H1 (cell line): ENCODE data around the gene SEPTIN5. TPM values are rescaled to one million over a fixed set of nuclear protein-coding genes. Genes with fewer than 3 reads are reported as not detected.

Experiments used
- CTCF ChIA-PET: fragments of 300-600 bp; sonication (Branson Sonifier 250); formaldehyde crosslinking; loops from one replicate; lab custom pipeline; 2021; ENCODE audit not compliant: partially characterized antibody; lab: Charles Lee
- POLR2A ChIA-PET: fragments of 300-600 bp; sonication (Branson Sonifier 250); formaldehyde crosslinking; loops from one replicate; lab custom pipeline; 2021; ENCODE audit warnings: inconsistent platforms; ENCODE audit not compliant: partially characterized antibody; lab: Charles Lee
- DNase-seq, 2 experiments: peaks; one replicate each; pipeline versions ENCODE4 v3.0.0 to v3.0.0-alpha.2; 2010 to 2022; ENCODE audit warnings: low spot score in 2 of 2, low read depth in 1 of 2, mixed read lengths in 1 of 2
- FAIRE-seq: peaks from 2 replicates; lab custom pipeline; 2011; peaks lifted over from hg19 to GRCh38; lab: Jason Lieb, UNC
- H2AFZ ChIP-seq: 2 replicates; pipeline ENCODE4 v1.8.1; 2012; ENCODE audit warnings: low read length, inconsistent platforms
- H2AK5ac ChIP-seq: 2 replicates; pipeline ENCODE4 v1.6.1; 2013; ENCODE audit warnings: low read depth, low read length
- H2BK120ac ChIP-seq: replicated peaks from 2 replicates; pipeline ENCODE3; 2013; ENCODE audit warnings: low read depth, low read length, inconsistent platforms
- H2BK12ac ChIP-seq: 2 replicates; pipeline ENCODE4 v1.6.1; 2013; ENCODE audit warnings: low read depth, low read length
- H2BK15ac ChIP-seq: 2 replicates; pipeline ENCODE4 v1.6.1; 2013; ENCODE audit warnings: low read length
- H2BK20ac ChIP-seq: 2 replicates; pipeline ENCODE4 v1.6.1; 2013; ENCODE audit warnings: low read length
- H2BK5ac ChIP-seq: 2 replicates; pipeline ENCODE4 v1.6.1; 2013; ENCODE audit warnings: low read depth, low read length
- H3K14ac ChIP-seq: 2 replicates; pipeline ENCODE4 v1.6.1; 2013; ENCODE audit warnings: inconsistent platforms; ENCODE audit not compliant: insufficient read length
- H3K18ac ChIP-seq: 2 replicates; pipeline ENCODE4 v1.6.1; 2013; ENCODE audit warnings: low read length; ENCODE audit errors: extremely low read depth
- H3K23ac ChIP-seq: 2 replicates; pipeline ENCODE4 v1.6.1; 2013; ENCODE audit warnings: inconsistent platforms; ENCODE audit not compliant: insufficient read length
- H3K23me2 ChIP-seq: 2 replicates; pipeline ENCODE4 v1.6.1; 2013; ENCODE audit warnings: low read depth, low read length
- H3K27ac ChIP-seq: 2 replicates; pipeline ENCODE4 v1.6.1; 2011; ENCODE audit warnings: low read depth, low read length, inconsistent platforms
- H3K27me3 ChIP-seq, 4 experiments: replicated peaks in 1 of 4; 1 replicate in 1 of 4; 2 replicates in 3 of 4; pipeline versions ENCODE4 v1.6.1 to v1.8.1; 2011 to 2013; ENCODE audit warnings: low read length in 3 of 4, mild to moderate bottlenecking in 3 of 4, inconsistent platforms in 2 of 4, mixed read lengths in 2 of 4, moderate library complexity in 1 of 4; ENCODE audit not compliant: control insufficient read depth in 3 of 4, insufficient read depth in 3 of 4; ENCODE audit errors: extremely low read depth in 1 of 4
- H3K36me3 ChIP-seq, 4 experiments: 2 replicates each; pipeline versions ENCODE4 v1.6.1 to v1.8.1; 2011 to 2013; ENCODE audit warnings: mild to moderate bottlenecking in 4 of 4, low read length in 3 of 4, moderate library complexity in 2 of 4, control low read depth in 1 of 4, inconsistent platforms in 1 of 4; ENCODE audit not compliant: insufficient read depth in 4 of 4, control insufficient read depth in 2 of 4
- H3K4ac ChIP-seq: replicated peaks from 2 replicates; pipeline ENCODE3; 2013; ENCODE audit warnings: low read length, low read depth, mixed read lengths, inconsistent platforms; ENCODE audit not compliant: insufficient read length
- H3K4me1 ChIP-seq, 4 experiments: replicated peaks in 1 of 4; 1 replicate in 1 of 4; 2 replicates in 3 of 4; pipeline versions ENCODE4 v1.6.1 to v1.8.1; 2011 to 2013; ENCODE audit warnings: low read length in 3 of 4, inconsistent platforms in 2 of 4, mixed read lengths in 1 of 4; ENCODE audit not compliant: insufficient read depth in 4 of 4, control insufficient read depth in 3 of 4
- H3K4me2 ChIP-seq, 2 experiments: 2 replicates each; pipeline versions ENCODE4 v1.6.1 to v1.8.1; 2011 to 2013; ENCODE audit warnings: low read depth in 2 of 2, low read length in 2 of 2, control low read depth in 1 of 2, inconsistent platforms in 1 of 2, mild to moderate bottlenecking in 1 of 2; ENCODE audit not compliant: insufficient read depth in 1 of 2
- H3K4me3 ChIP-seq, 4 experiments: fragments of 200-600, 300-600 bp in 1 of 4; sonication (generic), shearing (Covaris generic), sonication (Bioruptor Twin) in 1 of 4; 2 replicates each; pipeline versions ENCODE4 v1.5.1 to v1.8.1; 2011 to 2016; ENCODE audit warnings: low read length in 4 of 4, low read depth in 3 of 4, control low read depth in 2 of 4, inconsistent platforms in 2 of 4, mild to moderate bottlenecking in 2 of 4, mixed read lengths in 1 of 4, moderate library complexity in 1 of 4; ENCODE audit not compliant: insufficient read depth in 2 of 4; ENCODE audit errors: extremely low read depth in 1 of 4
- H3K56ac ChIP-seq: replicated peaks from 2 replicates; pipeline ENCODE3; 2013; ENCODE audit warnings: low read depth, mild to moderate bottlenecking, mixed read lengths, low read length, inconsistent platforms; ENCODE audit not compliant: insufficient read length
- H3K79me1 ChIP-seq: 2 replicates; pipeline ENCODE4 v1.6.1; 2013; ENCODE audit warnings: low read depth, low read length, control low read depth
- H3K79me2 ChIP-seq, 2 experiments: 2 replicates each; pipeline versions ENCODE4 v1.6.1 to v1.8.1; 2012 to 2013; ENCODE audit warnings: low read length in 2 of 2, mild to moderate bottlenecking in 2 of 2, inconsistent platforms in 1 of 2; ENCODE audit not compliant: insufficient read depth in 2 of 2, control insufficient read depth in 1 of 2
- H3K9ac ChIP-seq, 4 experiments: replicated peaks in 1 of 4; 1 replicate in 1 of 4; 2 replicates in 3 of 4; pipeline versions ENCODE4 v1.6.1 to v1.8.1; 2011 to 2013; ENCODE audit warnings: low read depth in 3 of 4, low read length in 3 of 4, control low read depth in 2 of 4, mild to moderate bottlenecking in 2 of 4, moderate library complexity in 2 of 4, inconsistent platforms in 1 of 4; ENCODE audit errors: extremely low read depth in 1 of 4
- H3K9me3 ChIP-seq, 2 experiments: 2 replicates each; pipeline versions ENCODE4 v1.6.1 to v1.8.1; 2012 to 2013; ENCODE audit warnings: mild to moderate bottlenecking in 2 of 2, moderate library complexity in 2 of 2, control low read depth in 1 of 2, inconsistent platforms in 1 of 2, low read depth in 1 of 2, low read length in 1 of 2, mixed read lengths in 1 of 2; ENCODE audit not compliant: insufficient read depth in 2 of 2
- H4K20me1 ChIP-seq, 2 experiments: replicated peaks in 1 of 2; 2 replicates each; pipeline versions ENCODE3 to v1.8.1; 2011 to 2013; ENCODE audit warnings: inconsistent platforms in 2 of 2, low read length in 2 of 2, mild to moderate bottlenecking in 1 of 2; ENCODE audit not compliant: insufficient read depth in 2 of 2, control insufficient read depth in 1 of 2
- H4K5ac ChIP-seq: 2 replicates; pipeline ENCODE4 v1.6.1; 2013; ENCODE audit warnings: low read length, low read depth, mixed read lengths, inconsistent platforms; ENCODE audit not compliant: insufficient read length
- H4K8ac ChIP-seq: 2 replicates; pipeline ENCODE4 v1.8.0; 2013; ENCODE audit warnings: mild to moderate bottlenecking, moderate library complexity, low read length, inconsistent platforms; ENCODE audit not compliant: insufficient read depth; ENCODE audit errors: extremely low read depth
- H4K91ac ChIP-seq: replicated peaks from 2 replicates; pipeline ENCODE3; 2013; ENCODE audit warnings: low read length, mixed read lengths, inconsistent platforms; ENCODE audit not compliant: insufficient read length
- CBX5 ChIP-seq: fragments of 300-800, 300-1000 bp; sonication (generic); IDR thresholded peaks from 2 replicates; pipeline ENCODE4 v1.7.1; 2016; ENCODE audit warnings: antibody characterized with exemption, low read length, low read depth
- E2F6 ChIP-seq: IDR thresholded peaks from 2 replicates; pipeline ENCODE4 v1.6.1; 2012; ENCODE audit warnings: inconsistent platforms
- EGR1 ChIP-seq: IDR thresholded peaks from 2 replicates; pipeline ENCODE4 v1.6.1; 2011; ENCODE audit warnings: low read depth, low read length, borderline replicate concordance
- EP300 ChIP-seq, 2 experiments: IDR thresholded peaks; 1 replicate in 1 of 2; 2 replicates in 1 of 2; pipeline ENCODE4 v1.6.1; 2011 to 2012; ENCODE audit warnings: low read depth in 2 of 2, low read length in 2 of 2, mild to moderate bottlenecking in 2 of 2, borderline replicate concordance in 1 of 2, inconsistent platforms in 1 of 2, moderate library complexity in 1 of 2
- FOSL1 ChIP-seq: IDR thresholded peaks from 2 replicates; pipeline ENCODE4 v1.6.1; 2011; ENCODE audit warnings: mild to moderate bottlenecking, low read depth, low read length, moderate library complexity; ENCODE audit not compliant: insufficient read depth
- JUN ChIP-seq: IDR thresholded peaks from 2 replicates; pipeline ENCODE4 v1.6.1; 2011; ENCODE audit warnings: low read depth, mild to moderate bottlenecking, improper control_type of control experiment, low read length
- MAX ChIP-seq: IDR thresholded peaks from 2 replicates; pipeline ENCODE4 v1.6.1; 2012; ENCODE audit warnings: inconsistent platforms
- POLR2A ChIP-seq, 2 experiments: IDR thresholded peaks; 1 replicate in 1 of 2; 2 replicates in 1 of 2; pipeline ENCODE4 v1.6.1; 2011; ENCODE audit warnings: low read depth in 2 of 2, low read length in 2 of 2, mild to moderate bottlenecking in 2 of 2; ENCODE audit errors: control extremely low read depth in 1 of 2
- RAD21 ChIP-seq, 2 experiments: IDR thresholded peaks in 1 of 2; conservative IDR thresholded peaks in 1 of 2; 2 replicates each; pipeline ENCODE4 v1.6.1; 2011; ENCODE audit warnings: low read depth in 2 of 2, low read length in 2 of 2, improper control_type of control experiment in 1 of 2, inconsistent platforms in 1 of 2, mild to moderate bottlenecking in 1 of 2, moderate library complexity in 1 of 2
- SAP30 ChIP-seq: fragments of 300-600 bp; sonication (generic); IDR thresholded peaks from 2 replicates; pipeline ENCODE4 v1.7.1; 2012; ENCODE audit warnings: low read length, moderate library complexity, mild to moderate bottlenecking, inconsistent platforms; ENCODE audit not compliant: insufficient read depth, insufficient replicate concordance
- TAF7 ChIP-seq: optimal IDR thresholded peaks from 2 replicates; pipeline ENCODE3; 2011; ENCODE audit warnings: low read depth, mild to moderate bottlenecking, inconsistent platforms, low read length, moderate library complexity, borderline replicate concordance
- TBP ChIP-seq: IDR thresholded peaks from 2 replicates; pipeline ENCODE4 v1.6.1; 2011; ENCODE audit warnings: low read depth, low read length, improper control_type of control experiment
- TCF12 ChIP-seq: IDR thresholded peaks from 2 replicates; pipeline ENCODE4 v1.6.1; 2011; ENCODE audit warnings: low read depth, mild to moderate bottlenecking, low read length
- WGBS, 2 experiments: shearing (Covaris generic) in 1 of 2; methylation state at CpG; one replicate each; pipeline versions ENCODE4 v1.1.6 to v1.1.7; 2013 to 2015; ENCODE audit warnings: low lambda C conversion rate in 2 of 2, mixed read lengths in 2 of 2, inconsistent platforms in 1 of 2, low coverage in 1 of 2, missing lambda C conversion rate in 1 of 2; ENCODE audit not compliant: insufficient replicate concordance in 2 of 2, insufficient coverage in 1 of 2, insufficient read length in 1 of 2; ENCODE audit errors: extremely low coverage in 1 of 2, missing lambda C conversion rate in 1 of 2; 5-methylcytosine and 5-hydroxymethylcytosine counted together
- polyA plus RNA-seq, 7 experiments: library from polyadenylated mRNA; depleted of rRNA in 3 of 7; stranded (reverse) in 5 of 7; unstranded in 2 of 7; fragments of >200 nt in 5 of 7; fragments of 200-250 nt in 2 of 7; gene quantifications; 1 replicate in 5 of 7; 2 replicates in 1 of 7; 4 replicates in 1 of 7; pipeline versions ENCODE4 v1.2.1 to v1.2.3, GENCODE V29; 2011 to 2013; ENCODE audit warnings: missing spikeins in 2 of 7, mixed read lengths in 2 of 7
- total RNA-seq: library from RNA; stranded (reverse); fragmentation: NEBNext Ultra II Directional; extraction: Animal tissue kit (Norgen Biotek cat#: 25700); gene quantifications from 2 replicates; pipeline ENCODE4 v1.2.1, GENCODE V29; 2021

The SEPTIN5 gene
- total and polyA plus RNA-seq, 2 of the 8 experiments (the other 6 are each of a cell fraction or from before 2014, with no cell fraction given): 6.0 to 8.6 TPM

- Histone ChIP-seq H3K4me2 (no peak overlapping the region), H3K23ac (no peak overlapping the region), H3K27me3 (no peaks in the 10 kb centered on the region; a peak in 1 of 7 replicates), H3K23me2 (no peaks in the 10 kb centered on the region), H2BK20ac (no peak overlapping the region), H4K20me1 (no peaks in the 10 kb centered on the region), H3K79me1 (no peaks in the 10 kb centered on the region), H3K9me3 (peaks cover 0 to 2% of the 10 kb centered on the region in 2 experiments; a peak in 1 of 4 replicates), H2BK120ac (no peak overlapping the region), H3K9ac (no peak overlapping the region), H3K4me3 (no peak overlapping the region), H2BK15ac (no peak overlapping the region), H2AFZ (no peak overlapping the region), H3K4me1 (peaks cover 0 to 3% (median 0%) of the 10 kb centered on the region in 4 experiments; a peak in 3 of 7 replicates), H3K56ac (no peak overlapping the region), H3K18ac (no peak overlapping the region), H4K5ac (no peak overlapping the region), H3K4ac (no peak overlapping the region), H3K27ac (no peak overlapping the region), H4K8ac (no peak overlapping the region), H3K36me3 (no peaks in the 10 kb centered on the region), H4K91ac (no peak overlapping the region), H3K79me2 (no peaks in the 10 kb centered on the region), H2BK12ac (no peak overlapping the region), H2AK5ac (no peak overlapping the region), H2BK5ac (no peak overlapping the region), H3K14ac (no peak overlapping the region)
- FAIRE-seq (no peak), DNase-seq (no peak)
- CTCF ChIA-PET: interaction anchor here (1.0 to 8.2 kb wide), 4 partner anchors 14 to 96 kb away, joined by 3 to 76 read pairs (median 6); partner anchors contain the start of gene GP1BB
- POLR2A ChIA-PET: no interaction called here
- WGBS, 2 experiments: 90% methylated on average over 10 of the region's 10 CpGs; no CpG with 5 or more reads in 1 of the 2 experiments
- TF ChIP-seq EP300 (IDR thresholded peaks at IDR 0.05; ENCODE audit: borderline replicate concordance in 1 of 2, low read depth in 2 of 2, low read length in 2 of 2): no peak
- TF ChIP-seq JUN: no peak
- no peak for TF ChIP-seq E2F6
- TF ChIP-seq TBP: no peak
- no peak for TF ChIP-seq SAP30
- no peak for TF ChIP-seq EGR1
- no peak for TF ChIP-seq RAD21 (IDR thresholded peaks at IDR 0.05 in 1 of 2, conservative IDR thresholded peaks at IDR 0.05 in 1 of 2; ENCODE audit: low read depth in 2 of 2, low read length in 2 of 2)
- TF ChIP-seq TAF7: no peak
- TF ChIP-seq TCF12: no peak
- no peak for TF ChIP-seq POLR2A (IDR thresholded peaks at IDR 0.05; ENCODE audit: control extremely low read depth in 1 of 2, low read depth in 2 of 2, low read length in 2 of 2)
- no peak for TF ChIP-seq MAX
- TF ChIP-seq CBX5: no peak
- TF ChIP-seq FOSL1: no peak
Measured at GRCh38 chr22:19674929-19675253, 39.4 kb upstream of the SEPTIN5 start.
